Smooth muscle cell (in vitro differentiated cells): Measurements from ENCODE around the gene ACTG2. TPM values are rescaled to one million over a fixed set of nuclear protein-coding genes. Genes with fewer than 3 reads are reported as not detected.

Experiments
- DNase-seq: peaks from one replicate; lab custom pipeline; 2025; ENCODE audit not compliant: unreplicated experiment; lab: John Stamatoyannopoulos, UW
- H2AFZ ChIP-seq: fragments of 200-600 bp; sonication (generic); 2 replicates; pipeline ENCODE4 v1.6.0; 2016; ENCODE audit warnings: antibody characterized with exemption, low read depth, mild to moderate bottlenecking
- H3F3A ChIP-seq: fragments of 200-600 bp; sonication (generic); 2 replicates; pipeline ENCODE4 v1.6.0; 2017; ENCODE audit warnings: antibody characterized with exemption, low read depth
- H3K27ac ChIP-seq: fragments of 200-600 bp; sonication (generic); 2 replicates; pipeline ENCODE4 v1.5.1; 2016; ENCODE audit warnings: low read depth, mild to moderate bottlenecking
- H3K27me3 ChIP-seq: fragments of 200-600 bp; sonication (generic); 2 replicates; pipeline ENCODE4 v1.6.1; 2016; ENCODE audit warnings: low read depth, mild to moderate bottlenecking
- H3K36me3 ChIP-seq: fragments of 200-600 bp; sonication (generic); 2 replicates; pipeline ENCODE4 v1.5.1; 2016; ENCODE audit warnings: low read depth
- H3K4me1 ChIP-seq: fragments of 200-600 bp; sonication (generic); 2 replicates; pipeline ENCODE4 v1.5.1; 2016; ENCODE audit warnings: low read depth
- H3K4me2 ChIP-seq: fragments of 200-600 bp; sonication (generic); 2 replicates; pipeline ENCODE4 v1.6.0; 2016; ENCODE audit warnings: mild to moderate bottlenecking
- H3K4me3 ChIP-seq: fragments of 200-600 bp; sonication (generic); 2 replicates; pipeline ENCODE4 v1.5.1; 2016; ENCODE audit warnings: mild to moderate bottlenecking
- H3K79me2 ChIP-seq: fragments of 200-600 bp; sonication (generic); 2 replicates; pipeline ENCODE4 v1.6.0; 2016; ENCODE audit warnings: low read depth, mild to moderate bottlenecking
- H3K9ac ChIP-seq: fragments of 200-600 bp; sonication (generic); 2 replicates; pipeline ENCODE4 v1.6.0; 2016; ENCODE audit warnings: low read depth
- H3K9me3 ChIP-seq: fragments of 200-600 bp; sonication (generic); replicated peaks from 2 replicates; pipeline ENCODE4 v1.5.1; 2016; ENCODE audit warnings: low read depth
- H4K20me1 ChIP-seq: fragments of 200-600 bp; sonication (generic); 2 replicates; pipeline ENCODE4 v1.6.0; 2016; ENCODE audit warnings: low read depth
- WGBS: methylation state at CpG from one replicate; pipeline ENCODE4 v1.1.7; 2016; ENCODE audit warnings: low lambda C conversion rate; 5-methylcytosine and 5-hydroxymethylcytosine counted together
- polyA plus RNA-seq: library from polyadenylated mRNA; unstranded; fragments of >200 nt; fragmentation: Nextera tagmentation; extraction: Ambion mirVana; gene quantifications from 2 replicates; pipeline ENCODE4 v1.2.1, GENCODE V29; 2016
- total RNA-seq: library from RNA; depleted of rRNA; stranded (reverse); fragments of >200 nt; gene quantifications from 2 replicates; pipeline ENCODE4 v1.2.3, GENCODE V29; 2014
- TF ChIP-seq, protein P1 (sequence below): fragments of 200-600 bp; sonication (generic); IDR thresholded peaks from 2 replicates; pipeline ENCODE4 v1.5.1; 2017; ENCODE audit warnings: borderline replicate concordance, mild to moderate bottlenecking, antibody characterized with exemption; ENCODE audit not compliant: insufficient read depth, poor library complexity, severe bottlenecking

Gene ACTG2
- total and polyA plus RNA-seq, 2 experiments from 2014 or later, result 323 to 874 TPM

DNA sequence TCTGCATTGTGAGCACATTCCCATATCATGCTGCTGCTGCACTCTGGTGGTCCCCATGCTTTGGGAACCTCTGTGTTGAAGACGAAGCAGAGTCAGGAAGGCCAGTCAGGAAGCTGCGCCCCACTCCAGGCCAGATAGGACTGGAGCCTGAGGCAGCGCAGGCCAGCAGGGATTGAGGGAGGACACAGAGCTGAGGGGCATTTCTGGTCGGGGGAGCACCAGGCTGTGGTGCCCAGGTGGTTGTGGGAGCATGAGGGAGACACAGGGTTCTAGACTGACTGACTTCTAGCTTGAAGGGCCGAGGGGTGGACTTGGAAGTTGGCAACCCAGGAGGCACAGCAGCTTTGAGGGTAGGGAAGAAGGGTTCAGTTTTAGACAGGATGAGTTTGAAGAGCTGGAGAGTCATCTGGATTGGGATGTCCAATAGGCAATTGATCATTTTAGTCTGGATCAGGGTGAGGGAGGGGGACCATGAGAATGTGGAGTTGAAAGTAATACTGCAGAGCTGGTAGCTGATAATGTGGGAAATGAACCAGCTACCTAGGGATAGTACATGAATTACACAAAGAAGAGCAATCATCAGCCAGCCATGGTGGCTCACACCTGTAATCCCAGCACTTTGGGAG lies 1.4 kb upstream of the ACTG2 start:
- H3K9ac ChIP-seq, result no peak overlapping the region
- no peaks in the 10 kb centered on the region for H4K20me1 ChIP-seq
- H3F3A ChIP-seq, result no peaks in the 10 kb centered on the region
- no peak overlapping the region for H3K27ac ChIP-seq
- no peaks in the 10 kb centered on the region for H3K9me3 ChIP-seq
- H3K4me1 ChIP-seq, result no peaks in the 10 kb centered on the region
- peaks cover 2% of the 10 kb centered on the region for H3K79me2 ChIP-seq
- no peak overlapping the region for H3K4me3 ChIP-seq
- H3K4me2 ChIP-seq, result no peak overlapping the region
- WGBS, result 86% methylated on average over 5 of the region's 5 CpGs
- no peaks in the 10 kb centered on the region for H3K27me3 ChIP-seq
- H3K36me3 ChIP-seq, result no peaks in the 10 kb centered on the region
- no peak for DNase-seq
- no peak overlapping the region for H2AFZ ChIP-seq
- TF ChIP-seq, protein P1, sequence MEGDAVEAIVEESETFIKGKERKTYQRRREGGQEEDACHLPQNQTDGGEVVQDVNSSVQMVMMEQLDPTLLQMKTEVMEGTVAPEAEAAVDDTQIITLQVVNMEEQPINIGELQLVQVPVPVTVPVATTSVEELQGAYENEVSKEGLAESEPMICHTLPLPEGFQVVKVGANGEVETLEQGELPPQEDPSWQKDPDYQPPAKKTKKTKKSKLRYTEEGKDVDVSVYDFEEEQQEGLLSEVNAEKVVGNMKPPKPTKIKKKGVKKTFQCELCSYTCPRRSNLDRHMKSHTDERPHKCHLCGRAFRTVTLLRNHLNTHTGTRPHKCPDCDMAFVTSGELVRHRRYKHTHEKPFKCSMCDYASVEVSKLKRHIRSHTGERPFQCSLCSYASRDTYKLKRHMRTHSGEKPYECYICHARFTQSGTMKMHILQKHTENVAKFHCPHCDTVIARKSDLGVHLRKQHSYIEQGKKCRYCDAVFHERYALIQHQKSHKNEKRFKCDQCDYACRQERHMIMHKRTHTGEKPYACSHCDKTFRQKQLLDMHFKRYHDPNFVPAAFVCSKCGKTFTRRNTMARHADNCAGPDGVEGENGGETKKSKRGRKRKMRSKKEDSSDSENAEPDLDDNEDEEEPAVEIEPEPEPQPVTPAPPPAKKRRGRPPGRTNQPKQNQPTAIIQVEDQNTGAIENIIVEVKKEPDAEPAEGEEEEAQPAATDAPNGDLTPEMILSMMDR, result no peak

DNA sequence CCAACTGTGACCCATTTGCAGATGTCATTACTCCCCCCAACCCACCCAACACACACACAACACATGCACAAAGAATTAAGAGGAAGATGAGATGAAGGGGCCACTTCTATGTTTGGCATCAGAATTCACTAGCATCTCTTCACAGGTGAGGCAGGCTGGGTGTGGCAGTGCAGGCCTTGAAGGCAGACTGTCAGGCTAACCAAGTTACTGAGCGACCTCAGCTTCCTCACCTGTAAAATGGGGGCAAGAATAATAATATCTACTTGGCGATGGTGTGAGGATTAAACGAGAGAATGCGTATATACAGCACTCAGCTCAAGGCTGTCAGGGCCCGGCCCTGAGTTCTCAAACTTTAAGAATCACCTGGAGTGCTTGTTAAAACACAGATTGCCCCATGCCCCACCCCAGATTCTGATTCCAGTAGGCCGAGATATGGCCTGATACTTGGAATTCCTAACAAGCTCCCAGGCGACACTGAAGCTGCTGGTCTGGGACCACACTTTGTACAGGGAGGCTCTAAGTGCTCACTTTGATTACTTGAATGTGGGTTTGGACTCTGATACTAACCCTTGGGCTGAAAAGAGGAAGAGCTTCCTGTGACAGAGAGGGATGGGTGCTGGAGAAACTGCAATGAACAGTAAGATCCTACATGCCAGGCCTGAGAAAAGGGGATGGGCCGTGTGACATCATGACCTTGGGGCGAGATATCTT lies 1.1 kb downstream of the ACTG2 start:
- H3K4me2 ChIP-seq, result peak overlapping the region; percentile 50
- TF ChIP-seq, protein P1, result no peak
- peaks cover 9% of the 10 kb centered on the region for H3K79me2 ChIP-seq
- no peak overlapping the region for H3K4me3 ChIP-seq
- H3K9ac ChIP-seq, result no peak overlapping the region
- no peaks in the 10 kb centered on the region for H3K27me3 ChIP-seq
- H3F3A ChIP-seq, result no peaks in the 10 kb centered on the region
- peaks cover 6% of the 10 kb centered on the region for H3K4me1 ChIP-seq
- H4K20me1 ChIP-seq, result no peaks in the 10 kb centered on the region
- 91% methylated on average over 9 of the region's 9 CpGs for WGBS
- H2AFZ ChIP-seq, result no peak overlapping the region
- H3K9me3 ChIP-seq, result no peaks in the 10 kb centered on the region
- H3K36me3 ChIP-seq, result no peaks in the 10 kb centered on the region
- H3K27ac ChIP-seq, result no peak overlapping the region
- no peak for DNase-seq

DNA sequence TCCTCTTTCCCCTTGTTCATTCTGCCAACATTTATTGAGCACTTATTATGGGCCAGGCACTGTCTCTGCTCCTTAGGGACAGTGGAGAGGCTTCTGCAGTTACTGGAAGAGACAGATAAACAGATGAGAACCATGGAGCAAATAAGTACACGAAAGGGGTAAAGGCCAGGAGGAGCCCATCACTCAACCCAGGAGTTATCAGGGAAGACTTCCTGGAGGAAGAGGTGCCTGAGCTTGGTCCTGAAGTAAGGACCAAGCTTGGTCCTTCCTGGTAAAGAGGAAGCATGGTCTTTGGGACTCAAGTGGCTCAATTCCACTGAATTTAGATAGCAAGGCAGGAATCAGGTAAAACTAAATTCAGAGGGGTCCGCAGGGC lies 1.7 kb downstream of the ACTG2 start:
- no peaks in the 10 kb centered on the region for H3K36me3 ChIP-seq
- WGBS, result 93% methylated on average over 2 of the region's 2 CpGs
- no peak overlapping the region for H3K4me3 ChIP-seq
- no peak overlapping the region for H3K27ac ChIP-seq
- H3K27me3 ChIP-seq, result no peaks in the 10 kb centered on the region
- no peaks in the 10 kb centered on the region for H3F3A ChIP-seq
- DNase-seq, result no peak
- H3K4me2 ChIP-seq, result peak overlapping the region; percentile 50
- H3K4me1 ChIP-seq, result peaks cover 6% of the 10 kb centered on the region
- no peaks in the 10 kb centered on the region for H4K20me1 ChIP-seq
- TF ChIP-seq, protein P1, result no peak
- no peaks in the 10 kb centered on the region for H3K9me3 ChIP-seq
- H3K9ac ChIP-seq, result no peak overlapping the region
- no peak overlapping the region for H2AFZ ChIP-seq
- H3K79me2 ChIP-seq, result peaks cover 9% of the 10 kb centered on the region

DNA sequence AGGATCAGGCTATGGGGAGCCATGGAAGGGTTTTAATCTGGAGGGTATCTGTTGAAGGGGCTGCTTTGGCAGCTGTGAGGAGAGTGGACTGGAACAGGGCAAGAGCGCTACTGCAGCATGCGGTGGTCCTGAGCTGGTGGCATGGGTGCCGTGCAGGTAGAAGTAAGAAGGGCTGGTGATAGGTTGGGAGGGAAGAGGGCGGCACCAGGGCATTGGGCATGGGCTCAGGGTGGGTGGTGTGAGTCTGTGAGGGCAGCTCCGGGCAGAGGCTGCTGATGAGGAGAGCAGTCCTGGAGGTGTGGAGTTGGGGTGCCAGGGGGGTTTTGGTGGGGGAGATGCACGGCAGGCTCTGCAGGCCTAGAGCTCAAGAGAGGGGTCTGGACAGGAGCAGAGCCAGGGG lies 2.1 kb downstream of the ACTG2 start:
- Histone ChIP-seq H3K4me2 (peak overlapping the region; percentile 28), H3K9ac (no peak overlapping the region), H3K27ac (no peak overlapping the region), H3K27me3 (no peaks in the 10 kb centered on the region), H3K79me2 (peaks cover 9% of the 10 kb centered on the region), H4K20me1 (no peaks in the 10 kb centered on the region), H3K36me3 (no peaks in the 10 kb centered on the region), H3F3A (no peaks in the 10 kb centered on the region), H2AFZ (no peak overlapping the region), H3K4me1 (peaks cover 6% of the 10 kb centered on the region), H3K4me3 (no peak overlapping the region), H3K9me3 (no peaks in the 10 kb centered on the region)
- TF ChIP-seq, protein P1, result no peak
- DNase-seq, result no peak
- 87% methylated on average over 5 of the region's 6 CpGs for WGBS
